Stimulated activated CD4-positive, alpha-beta T cell treated with anti-CD3 and anti-CD28 coated beads, Interleukin-12 subunit alpha, Interleukin-12 subunit beta, amount 100 ng/mL, for 48 hours (primary cell): Measurements from ENCODE around the gene PAX5.

ENCODE experiments used
- DNase-seq, 3 donors: peaks; one replicate each; pipeline ENCODE4 v3.0.0-alpha.2; 2020; ENCODE audit warnings: low read depth in 2 of 3, low spot score in 1 of 3

The PAX5 gene

DNA sequence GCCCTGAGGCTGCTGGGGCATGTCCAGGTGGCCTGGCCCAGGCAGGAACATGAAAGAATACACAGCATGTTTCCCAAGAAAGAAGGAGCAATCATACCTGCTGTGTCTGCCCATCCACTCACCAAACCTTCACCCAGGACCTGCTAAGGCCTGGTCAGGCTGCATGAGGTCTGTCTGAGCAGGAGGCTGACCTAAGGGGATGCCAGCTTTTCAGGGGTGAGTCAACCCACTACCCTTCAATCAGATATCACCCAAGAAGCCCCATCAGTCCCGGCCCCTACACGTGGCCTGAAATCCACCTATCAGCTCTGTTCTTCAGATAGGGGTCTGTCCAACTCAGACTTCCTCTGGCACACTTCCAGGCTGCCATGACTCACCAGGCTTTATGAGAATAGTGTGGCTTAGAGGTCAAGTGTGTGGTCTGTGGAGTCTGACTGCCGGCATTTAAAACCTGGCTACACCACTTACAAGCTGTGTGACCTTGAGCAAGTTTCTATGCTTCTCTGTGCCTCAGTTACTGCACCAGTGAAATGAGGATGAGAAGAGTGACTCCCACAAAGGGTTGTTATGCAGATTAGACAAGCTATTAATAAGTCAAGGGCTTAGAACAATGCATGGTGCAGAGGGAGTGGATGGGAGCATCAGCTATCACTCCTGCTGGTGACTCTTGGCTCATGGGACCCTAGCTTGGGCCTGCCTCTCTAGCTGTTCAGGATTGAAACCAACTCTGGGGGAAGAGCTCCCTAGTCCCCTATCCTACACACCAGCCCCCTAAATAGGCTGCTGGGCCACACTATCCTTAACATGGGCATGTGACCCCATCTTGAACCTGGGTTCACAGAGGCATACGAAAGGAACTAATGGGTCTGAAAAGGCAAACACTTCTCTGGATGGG lies 130.3 kb downstream of the PAX5 start:
- DNase-seq = peak in 2 of 3 donors; percentile 26 to 41

DNA sequence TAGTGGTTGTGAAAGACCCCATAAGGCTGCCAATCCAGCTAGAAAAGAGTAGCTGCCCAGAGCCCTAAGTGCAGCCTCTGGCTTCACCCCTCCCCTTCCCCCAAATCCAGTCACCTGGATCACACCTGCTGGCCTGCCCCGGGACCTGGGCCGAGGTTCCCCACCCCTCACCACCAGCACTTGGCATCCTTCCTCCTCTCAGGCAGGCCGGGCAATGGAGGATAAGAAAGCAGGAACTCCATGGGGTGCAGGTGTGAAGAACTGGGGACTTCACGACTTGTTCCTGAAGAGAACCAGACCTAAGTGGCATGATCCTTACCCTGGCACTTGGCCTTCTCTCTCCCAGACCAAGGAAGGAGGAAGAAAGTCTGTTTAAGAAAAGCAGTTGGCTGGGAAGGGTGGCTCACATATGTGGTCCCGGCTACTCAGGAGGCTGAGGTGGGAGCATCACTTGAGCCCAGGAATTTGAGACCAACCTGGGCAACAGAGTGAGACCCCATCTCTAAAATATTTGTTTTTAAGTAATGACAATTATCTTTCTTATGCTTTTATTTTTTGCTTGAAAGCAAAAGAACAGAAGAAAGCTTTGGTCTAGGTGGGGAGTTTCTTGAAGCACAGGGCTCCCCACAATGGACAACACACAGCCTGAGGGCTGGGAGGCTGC lies 131.1 kb downstream of the PAX5 start:
- DNase-seq = no peak

DNA sequence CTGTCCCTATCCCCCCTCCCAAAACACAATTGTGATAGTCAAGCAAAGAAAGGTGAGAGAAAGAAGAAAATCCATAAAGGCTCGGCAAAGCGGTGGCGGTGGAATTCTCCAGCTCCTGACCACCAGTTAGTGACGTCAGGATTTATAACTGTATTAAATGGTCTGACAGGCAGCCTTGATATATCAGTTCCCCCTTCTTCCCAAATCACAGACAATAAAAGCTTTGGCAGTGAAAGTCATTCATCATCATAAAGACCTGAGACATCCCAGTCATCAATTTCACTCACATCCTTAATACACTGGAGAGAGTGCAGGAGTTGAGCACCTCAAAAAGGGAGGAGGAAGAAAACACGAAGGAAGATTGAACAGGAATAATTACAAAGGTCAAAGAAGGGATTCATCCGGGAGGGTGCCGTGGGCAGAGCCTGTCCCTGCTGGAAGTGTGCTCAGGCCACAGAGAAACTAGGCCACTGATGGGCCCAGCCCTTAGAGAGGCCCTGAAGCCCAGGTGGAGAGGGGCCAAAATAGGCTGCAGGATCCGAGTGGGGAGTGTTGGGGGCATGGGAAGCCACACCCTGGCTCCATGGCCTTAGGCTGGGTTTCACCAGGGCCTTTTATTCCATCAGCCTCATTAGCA lies 131.9 kb downstream of the PAX5 start:
- no peak for DNase-seq

DNA sequence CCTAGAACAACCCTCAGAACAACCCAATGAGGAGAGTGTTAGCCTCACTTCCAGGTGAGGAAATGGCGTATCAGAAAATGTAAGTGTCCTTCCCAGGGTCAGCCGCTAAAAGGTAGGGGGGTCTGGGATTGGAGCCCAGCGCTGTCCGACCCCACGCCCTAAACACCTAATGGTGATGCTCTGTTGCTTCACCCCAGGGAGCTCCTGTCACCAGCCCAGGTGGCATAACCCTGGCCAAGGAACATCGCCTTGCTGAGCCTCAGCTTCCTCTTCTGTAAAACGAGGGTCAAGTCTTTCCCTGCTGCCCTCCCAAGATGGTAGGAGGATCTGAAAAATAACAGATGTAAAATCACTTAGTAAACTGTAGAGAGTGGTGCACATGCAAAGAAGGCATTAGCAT lies 132.5 kb downstream of the PAX5 start:
- DNase-seq = no peak

DNA sequence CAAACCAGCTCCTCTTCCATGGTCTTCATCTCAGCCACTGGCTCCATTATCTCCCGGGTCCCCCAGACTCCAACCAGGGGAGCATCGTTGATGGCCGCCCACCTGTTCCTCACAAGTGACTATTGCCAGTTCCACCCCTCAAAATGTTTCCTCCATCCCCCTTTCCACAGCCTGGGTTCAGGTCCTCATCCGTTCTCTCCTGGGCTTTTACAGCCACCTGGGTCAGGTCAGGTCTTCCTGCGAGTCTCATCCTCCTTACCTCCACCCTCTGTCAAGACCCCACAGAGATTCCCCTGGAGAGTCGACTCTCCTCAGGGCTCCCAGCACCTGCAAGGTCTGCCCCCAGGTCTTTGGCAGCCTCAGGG lies 133.2 kb downstream of the PAX5 start:
- DNase-seq = no peak

DNA sequence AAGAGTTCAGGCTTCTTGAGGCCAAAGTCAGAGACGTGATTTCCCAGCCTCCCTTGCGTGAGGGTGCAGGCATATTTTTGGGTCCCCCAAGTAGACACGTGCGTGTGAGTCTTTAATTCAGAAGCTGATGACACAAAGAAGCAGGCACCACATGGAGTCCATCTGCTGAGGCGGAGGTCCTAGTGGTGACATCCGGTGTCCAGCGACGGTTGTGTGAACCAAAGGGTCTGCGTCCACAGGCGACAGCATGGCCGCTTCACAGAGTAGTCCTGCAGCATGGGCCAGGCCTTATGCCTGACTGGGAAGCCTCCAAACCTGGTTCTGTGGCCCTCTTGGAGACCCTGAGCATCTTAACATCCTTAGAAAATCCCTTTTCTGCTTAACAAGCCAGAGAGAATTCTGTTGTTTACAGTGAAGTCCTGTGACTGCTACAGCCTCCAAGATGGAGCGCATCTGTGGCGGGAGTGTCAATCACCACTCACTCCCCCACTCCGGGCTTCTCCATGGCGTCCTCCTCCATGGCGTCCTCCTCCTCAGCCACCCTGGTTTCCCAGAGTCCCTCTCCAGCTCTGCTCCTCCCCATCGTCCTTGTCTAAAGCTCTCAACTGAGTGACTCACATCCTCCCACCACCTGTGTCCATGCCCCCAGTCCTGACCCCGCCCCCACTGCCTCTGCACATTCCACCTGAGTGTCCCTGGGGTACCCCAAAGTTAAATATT lies 133.8 kb downstream of the PAX5 start:
- DNase-seq = no peak

DNA sequence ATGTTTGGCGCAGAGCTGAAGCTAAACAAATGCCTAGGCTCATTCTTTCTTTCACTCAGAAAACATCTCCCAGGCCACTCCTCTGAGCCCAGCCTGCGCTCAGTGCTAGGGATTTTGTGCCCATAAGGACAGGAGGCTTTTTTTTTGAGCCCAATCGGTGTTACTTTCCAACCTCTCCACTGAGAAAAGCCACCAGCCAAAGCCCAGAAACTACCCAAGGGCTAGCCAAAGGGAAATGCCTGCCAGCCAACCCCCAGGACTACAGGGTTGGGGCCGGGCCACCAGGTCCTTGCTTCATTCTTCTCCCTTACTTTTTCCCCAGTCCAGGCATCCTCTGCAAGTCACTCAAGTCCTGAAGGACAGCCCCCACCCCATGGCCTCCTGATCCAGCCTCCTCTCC lies 134.7 kb downstream of the PAX5 start:
- DNase-seq = no peak

DNA sequence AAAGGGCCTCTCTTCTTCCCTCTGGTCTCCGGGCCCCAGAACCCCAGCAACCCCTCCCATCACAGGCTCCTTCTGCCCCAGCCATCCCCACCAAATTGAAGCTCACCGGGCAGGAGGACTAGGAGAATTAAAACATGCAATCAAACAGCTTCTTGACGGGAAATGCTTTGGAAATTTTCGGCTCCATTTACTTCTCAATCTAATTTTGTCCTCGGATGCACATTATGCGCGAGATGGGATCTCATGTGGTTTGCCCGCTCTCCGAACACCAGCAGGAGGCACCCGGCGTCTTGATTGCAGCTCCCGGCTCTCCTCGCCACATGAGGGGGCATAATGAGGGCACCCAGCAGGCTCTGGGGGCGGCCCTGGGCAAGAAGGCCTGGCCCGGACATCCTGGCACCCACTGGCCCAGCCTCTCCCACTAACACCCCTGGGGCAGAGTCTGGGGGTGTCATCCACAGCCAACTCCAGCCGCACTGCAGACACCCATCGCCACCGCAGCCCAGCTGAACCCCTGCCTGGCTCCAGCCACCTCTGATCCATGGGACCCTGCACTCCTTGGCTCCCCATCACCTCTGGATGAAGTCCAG lies 135.5 kb downstream of the PAX5 start:
- no peak for DNase-seq

DNA sequence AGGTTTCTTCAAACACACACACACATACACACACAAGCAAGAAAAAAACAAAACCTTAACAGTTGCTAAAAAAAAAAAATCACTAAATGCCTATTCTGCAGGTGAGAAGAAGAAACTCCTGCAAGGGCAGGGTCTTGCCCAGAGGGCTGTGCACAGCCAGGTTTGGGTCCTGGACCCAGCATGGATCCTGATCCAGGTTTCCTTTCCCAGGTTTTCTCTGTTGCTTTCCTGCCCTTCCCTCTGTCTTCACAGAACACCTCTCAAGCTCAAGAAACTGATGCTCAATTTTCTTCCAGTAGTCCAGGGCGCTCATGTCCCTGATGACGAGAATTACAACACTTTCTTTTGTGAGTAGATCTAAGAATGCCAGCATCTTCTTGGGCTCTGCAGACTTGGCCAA lies 136.6 kb downstream of the PAX5 start:
- DNase-seq = no peak

DNA sequence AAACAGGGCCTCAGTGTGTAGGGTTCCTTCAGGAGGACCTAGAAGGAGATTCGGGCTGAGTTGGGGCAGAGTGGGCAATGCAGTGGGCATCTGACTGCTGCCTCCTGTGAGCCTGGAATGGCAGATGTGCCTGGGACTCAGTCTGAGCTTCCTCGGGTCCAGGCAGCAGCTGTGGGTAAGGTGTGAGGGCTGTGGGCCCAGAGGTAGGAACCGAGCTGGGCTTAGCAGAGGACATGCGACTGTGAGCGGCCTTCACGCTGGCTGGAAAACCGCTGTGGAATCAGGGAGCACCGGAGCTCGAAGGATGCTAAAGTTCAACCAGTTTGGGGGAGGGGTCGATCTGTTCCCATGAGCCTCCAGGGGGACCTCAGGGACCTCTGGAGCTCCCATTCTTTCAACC lies 137.0 kb downstream of the PAX5 start:
- no peak for DNase-seq

DNA sequence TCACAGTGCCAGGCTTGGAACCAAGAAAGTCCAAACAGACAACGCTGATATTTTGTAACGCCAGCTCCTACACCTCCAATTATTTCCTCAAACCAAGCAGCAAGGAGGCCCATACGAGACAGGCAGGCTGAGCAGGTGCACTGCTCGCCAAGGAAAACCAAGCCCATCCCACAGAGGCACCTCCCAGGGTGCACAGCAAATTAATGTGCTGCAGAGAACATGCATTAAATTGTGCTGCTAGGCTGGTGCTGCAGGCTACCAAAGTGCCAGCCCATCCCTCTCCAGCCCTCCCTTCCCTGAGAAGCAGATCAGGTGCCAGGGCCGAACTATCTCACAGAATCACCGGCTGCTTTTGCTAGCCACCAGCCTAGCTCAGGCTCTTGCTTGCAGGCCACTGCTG lies 137.8 kb downstream of the PAX5 start:
- DNase-seq = no peak

DNA sequence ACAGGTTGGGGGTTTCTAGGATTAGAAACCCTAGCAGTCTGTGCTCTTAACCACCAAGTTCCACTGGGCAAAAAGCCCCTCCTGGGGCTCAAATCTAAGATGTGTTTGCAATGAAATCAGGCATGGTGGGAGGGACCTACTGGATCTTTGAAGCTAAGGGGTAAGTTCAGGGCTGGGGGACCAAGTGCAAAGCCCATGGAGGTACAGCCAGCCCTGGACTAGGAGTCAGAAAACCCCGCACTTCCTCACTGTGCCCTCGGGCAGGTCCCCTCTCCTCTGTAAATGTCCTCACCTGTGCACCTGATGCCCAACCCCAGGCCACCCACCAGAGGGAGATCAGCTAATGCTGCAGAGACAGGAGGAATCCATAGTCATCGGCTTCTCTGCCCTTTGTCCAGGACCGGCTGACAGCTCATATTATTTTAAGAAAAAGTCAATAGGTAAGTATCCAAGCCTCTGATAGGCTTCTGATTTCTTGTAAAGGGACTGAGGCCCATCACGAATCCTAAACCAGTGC lies 138.3 kb downstream of the PAX5 start:
- no peak for DNase-seq

DNA sequence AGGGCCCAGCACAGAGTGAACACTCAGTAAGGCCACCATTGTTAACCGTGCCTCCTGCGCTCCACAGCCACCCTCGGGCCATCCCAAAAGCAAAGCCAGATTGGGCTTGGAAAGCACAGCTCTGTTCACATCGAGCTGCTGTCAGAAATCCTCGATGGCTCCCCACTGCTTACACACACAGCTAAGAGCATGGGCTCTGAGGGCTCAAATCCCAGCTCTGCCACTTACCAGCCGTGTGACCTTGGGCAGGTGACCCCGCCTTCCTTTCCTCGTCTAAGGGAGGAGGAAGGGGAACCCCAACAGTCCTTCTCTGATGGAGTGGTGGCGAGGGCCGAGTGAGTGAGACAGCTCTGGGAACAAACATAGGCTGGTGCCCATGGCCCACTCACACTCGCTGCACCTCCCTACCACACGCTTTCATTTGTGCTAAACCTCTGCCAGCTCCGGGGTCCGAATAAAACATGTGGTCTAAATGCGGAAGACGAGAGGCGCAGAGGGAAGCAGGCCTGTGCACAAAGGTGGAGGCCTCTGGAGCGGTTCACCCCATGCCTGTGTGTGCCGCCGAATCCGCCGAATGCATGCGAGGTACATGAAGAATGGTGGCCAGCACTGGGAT lies 139.3 kb downstream of the PAX5 start:
- DNase-seq = no peak

DNA sequence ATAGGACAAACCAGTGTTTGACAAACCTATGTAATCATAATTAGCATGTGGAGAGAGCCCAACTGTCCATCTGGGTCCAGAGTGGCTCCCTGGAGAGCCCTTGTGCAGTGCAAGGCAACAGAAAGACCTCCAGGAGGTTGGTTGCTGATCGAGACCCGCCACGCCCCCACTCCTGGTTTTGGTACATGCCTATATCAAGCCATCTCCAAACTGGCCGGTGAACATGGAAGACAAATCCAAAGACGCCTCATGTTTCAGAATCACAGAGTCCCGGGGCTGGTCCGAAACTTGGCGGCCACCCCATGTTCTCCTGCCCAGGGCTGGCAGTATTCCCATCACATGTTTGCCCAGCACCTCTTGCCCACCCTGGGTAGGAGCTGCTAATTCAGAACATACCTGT lies 140.2 kb downstream of the PAX5 start:
- no peak for DNase-seq

DNA sequence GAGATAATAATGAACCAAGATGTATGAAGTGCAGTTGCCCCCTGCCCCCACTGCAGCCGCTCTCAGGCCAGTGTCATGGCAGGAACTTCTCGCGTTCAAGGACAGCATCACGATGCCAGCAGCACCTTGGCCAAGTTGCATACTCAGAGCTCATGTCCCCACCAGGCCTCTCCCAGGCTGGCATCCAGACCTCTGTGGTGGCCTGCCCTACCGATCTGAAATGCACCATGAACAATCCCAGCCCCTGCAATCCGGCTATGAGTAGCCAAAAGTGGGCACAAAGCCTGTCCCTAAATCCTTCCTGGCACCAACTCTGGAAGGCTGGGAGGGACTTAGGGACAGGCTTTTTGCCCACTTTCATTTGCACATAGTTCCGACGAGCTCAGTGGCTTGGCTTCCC lies 140.9 kb downstream of the PAX5 start:
- no peak for DNase-seq

DNA sequence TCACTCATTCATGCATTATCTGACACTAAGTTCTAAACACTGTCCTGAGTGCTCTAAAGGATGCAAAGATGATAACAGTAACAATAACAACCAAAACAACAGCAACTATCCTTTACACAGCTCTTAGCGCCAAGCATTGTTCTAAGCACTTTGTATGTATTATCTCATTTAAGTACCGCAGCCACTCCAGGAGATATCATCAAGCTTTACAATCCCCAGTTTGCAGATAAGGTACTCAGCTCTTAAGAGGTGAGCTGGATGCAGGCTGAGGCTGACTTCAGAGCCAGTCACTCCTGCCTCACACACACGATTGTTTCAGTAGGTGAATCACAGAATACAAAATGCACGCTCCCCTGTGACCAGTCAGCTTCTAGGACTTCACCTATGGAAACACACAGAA lies 141.8 kb downstream of the PAX5 start:
- no peak for DNase-seq

DNA sequence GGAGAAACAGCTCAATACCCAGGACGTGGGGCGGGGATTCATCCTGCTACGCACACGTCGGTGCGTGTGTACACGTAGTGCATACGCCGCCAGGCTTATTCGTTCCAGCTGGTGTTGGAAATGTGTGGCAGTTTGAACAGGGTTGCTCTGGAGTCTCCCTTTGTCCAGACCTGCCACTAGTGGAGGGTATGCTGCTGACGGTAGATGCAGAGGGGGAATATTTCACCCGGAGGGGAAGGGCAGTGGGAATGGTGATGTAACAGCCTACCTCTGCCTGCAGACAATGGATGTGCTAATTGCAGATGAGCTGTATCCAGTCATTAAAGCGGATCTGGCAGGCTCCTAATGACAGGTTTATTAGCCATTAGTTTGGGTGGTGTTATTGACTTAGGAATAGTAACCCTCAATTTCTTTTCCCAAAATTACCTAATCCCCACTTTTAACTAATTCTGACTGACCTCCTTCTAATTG lies 142.7 kb downstream of the PAX5 start:
- DNase-seq = no peak

DNA sequence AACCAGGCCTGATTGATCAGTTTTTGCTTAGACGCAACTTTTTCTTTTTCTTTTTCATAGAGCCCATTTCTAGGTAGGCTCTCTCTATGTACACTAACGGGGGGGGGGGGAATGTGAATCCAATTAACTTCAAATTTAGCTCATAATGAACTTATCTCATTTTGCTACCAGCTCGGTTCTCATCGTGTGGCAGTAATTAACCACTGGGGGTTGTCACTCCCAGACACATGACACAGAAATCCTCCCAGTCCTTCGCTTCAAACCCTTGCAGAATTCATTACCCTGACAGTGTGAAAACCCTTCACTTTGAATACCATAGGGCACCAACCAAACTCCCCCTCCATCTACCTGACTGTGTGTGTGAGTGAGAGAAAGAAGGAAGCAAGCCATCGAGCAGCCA lies 144.2 kb downstream of the PAX5 start:
- no peak for DNase-seq

DNA sequence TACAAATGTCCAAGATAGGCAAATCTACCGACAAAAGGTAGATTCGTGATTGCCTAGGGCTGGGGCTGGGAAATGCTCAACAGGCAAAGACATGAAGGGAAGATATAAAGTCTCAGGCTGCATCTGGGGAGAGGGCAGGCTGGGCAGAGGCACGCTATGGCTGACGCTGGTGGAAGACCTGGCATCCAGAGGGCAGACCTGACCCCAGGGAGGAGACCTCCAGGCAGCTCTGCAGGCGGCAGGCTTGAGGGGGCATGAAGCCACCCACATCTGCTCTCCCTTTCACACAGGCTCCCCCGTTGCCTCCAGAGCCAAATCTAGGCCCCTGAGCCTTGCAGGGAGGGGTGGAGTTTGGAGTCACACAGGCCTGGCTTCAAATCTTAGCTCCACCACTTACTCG lies 145.5 kb downstream of the PAX5 start:
- no peak for DNase-seq

DNA sequence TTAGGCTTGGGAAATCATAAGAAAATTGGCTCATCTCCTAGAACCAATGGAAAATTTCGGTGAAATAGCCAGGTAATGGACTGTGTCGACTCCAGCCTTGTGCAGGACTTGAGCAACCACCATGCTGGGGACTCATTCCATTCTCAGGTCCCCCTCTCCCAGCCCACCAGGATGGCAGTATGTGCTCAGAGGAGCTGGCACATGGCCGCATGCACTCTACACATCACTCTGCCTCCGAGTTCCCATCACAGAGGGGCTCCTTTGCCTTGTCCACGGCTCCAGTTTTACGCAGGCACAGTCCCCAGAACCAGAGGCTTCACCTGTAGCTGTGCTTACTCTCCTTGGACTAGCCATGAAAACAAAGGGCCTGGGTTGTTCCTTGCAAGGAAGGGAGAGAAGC lies 149.3 kb downstream of the PAX5 start:
- no peak for DNase-seq

DNA sequence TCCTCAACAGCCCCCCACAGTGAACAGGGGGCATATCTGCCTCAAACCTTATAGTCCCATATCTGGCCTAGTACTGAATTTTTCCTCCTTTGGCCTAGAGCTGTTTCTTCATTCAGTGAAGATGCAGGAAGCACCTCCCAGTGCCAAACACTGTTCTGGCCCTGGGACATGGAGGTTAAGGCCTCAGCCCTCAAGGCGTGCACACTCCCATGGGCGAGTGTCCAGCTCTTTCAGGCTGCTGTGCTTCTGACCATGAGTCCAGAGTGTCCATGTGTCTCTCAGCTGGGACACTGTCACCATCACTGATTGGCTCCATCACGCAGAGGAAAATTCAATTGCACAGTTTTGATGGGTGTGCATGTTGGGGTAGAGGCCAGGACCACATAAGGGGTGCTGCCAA lies 151.5 kb downstream of the PAX5 start:
- no peak for DNase-seq
